GM12875 (cell line): ENCODE measurements around the gene SELP.

ENCODE experiments used
- H3K4me3 ChIP-seq: one replicate; pipeline ENCODE4 v1.5.1; 2011; ENCODE audit warnings: low read depth, low read length, control low read depth
- CTCF ChIP-seq: IDR thresholded peaks from 2 replicates; pipeline ENCODE4 v1.5.1; 2011; ENCODE audit warnings: low read depth, mild to moderate bottlenecking, control low read depth, inconsistent platforms, low read length, moderate library complexity, borderline replicate concordance; ENCODE audit not compliant: insufficient read depth

SELP gene

GRCh38 chr1:169595764-169596711 lies 33.9 kb downstream of the SELP start:
- no peak overlapping the region for H3K4me3 ChIP-seq
- no peak for TF ChIP-seq CTCF

DNA sequence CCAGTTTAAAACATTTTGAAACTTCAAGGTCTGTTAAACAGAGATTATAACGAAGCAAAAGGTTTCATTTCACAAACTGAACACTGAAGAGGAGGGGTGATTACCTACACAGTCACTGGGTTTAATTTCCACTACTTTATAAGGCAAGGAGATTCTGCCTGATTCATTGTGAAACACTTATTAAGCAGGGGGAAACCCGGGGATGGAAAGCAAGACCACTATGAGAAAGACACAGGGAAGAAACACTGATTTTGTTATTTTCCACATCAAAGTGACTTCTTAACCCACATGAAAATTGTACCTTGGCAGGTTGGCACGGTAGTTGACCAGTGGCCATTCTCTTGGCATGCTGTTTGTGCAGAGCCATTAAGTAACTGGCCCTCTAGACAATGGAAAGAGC lies 35.5 kb downstream of the SELP start:
- no peak overlapping the region for H3K4me3 ChIP-seq
- TF ChIP-seq CTCF, result no peak

- no peak overlapping the region for H3K4me3 ChIP-seq
- no peak for TF ChIP-seq CTCF
Observed at GRCh38 chr1:169590932-169591331, 39.0 kb downstream of the SELP start.

GRCh38 chr1:169588785-169589485 lies 41.0 kb downstream of the SELP start:
- no peak overlapping the region for H3K4me3 ChIP-seq
- no peak for TF ChIP-seq CTCF

- H3K4me3 ChIP-seq, result no peak overlapping the region
- TF ChIP-seq CTCF, result no peak
Observed at GRCh38 chr1:169588112-169588511, 41.8 kb downstream of the SELP start.

DNA sequence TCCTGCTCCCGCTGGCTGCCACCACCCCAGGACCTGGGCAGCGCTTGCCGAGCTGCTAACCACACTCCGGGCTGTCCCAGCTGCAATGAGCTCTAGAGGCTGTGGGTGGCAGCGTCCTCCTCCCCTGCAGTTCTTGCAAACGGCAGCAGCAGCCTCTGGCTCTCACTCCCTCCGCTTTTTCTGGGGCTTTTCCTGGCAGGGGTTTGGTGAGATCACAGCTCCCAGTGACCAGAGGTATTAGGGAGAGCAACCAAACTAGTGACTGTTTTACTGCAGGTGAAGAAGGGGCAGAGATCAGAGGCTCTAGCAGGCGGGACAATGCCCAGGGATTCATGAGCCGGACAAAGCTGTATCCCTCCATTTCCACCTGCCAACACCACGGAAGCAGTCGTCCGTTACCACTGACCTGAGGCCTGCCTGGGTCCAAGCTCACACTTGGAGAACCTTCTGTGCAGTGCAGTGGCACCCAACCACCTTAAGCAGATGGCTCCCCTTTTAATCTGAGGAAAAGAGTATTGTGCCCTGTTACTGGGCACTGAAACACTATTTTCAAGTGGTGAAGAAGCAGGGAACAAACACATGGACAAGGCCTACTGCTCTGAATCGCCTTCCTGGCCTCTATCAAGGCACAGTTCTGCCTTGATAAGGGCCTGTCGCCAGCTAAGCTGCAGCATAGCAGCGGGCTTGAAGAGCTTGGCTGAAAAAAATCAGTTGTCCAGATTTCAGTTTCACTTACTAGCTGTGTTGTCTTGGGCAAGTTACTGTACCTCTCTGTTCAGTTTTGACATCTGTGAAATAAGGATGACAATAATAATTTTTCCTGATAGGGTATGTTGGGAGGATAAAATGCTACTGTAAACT lies 43.3 kb downstream of the SELP start, which contains the start of gene F5:
Gene F5, minus strand, starts transcription at position 87 of the 861 bp plus-strand sequence. CDS start 95 bp downstream, outside the sequence.
- H3K4me3 ChIP-seq, result no peak within 1 kb of the TSS

More for the DNA sequence above, 43.3 kb downstream of the SELP start, which contains the start of gene F5:
- peak; percentile 75 for TF ChIP-seq CTCF
